MM.1S (cell line): ENCODE data around the gene CHDH.

Source experiments
- EZH2 ChIP-seq: fragments of 300-600 bp; sonication (generic); optimal IDR thresholded peaks from 2 replicates; pipeline ENCODE3; 2017; ENCODE audit warnings: low read depth, mild to moderate bottlenecking, antibody characterized with exemption, low read length, mixed read lengths
- TF ChIP-seq, protein P1 (sequence below): fragments of 300-600 bp; sonication (generic); IDR thresholded peaks from 2 replicates; pipeline ENCODE4 v1.5.1; 2016; ENCODE audit warnings: antibody characterized with exemption, low read length, mixed read lengths

DNA sequence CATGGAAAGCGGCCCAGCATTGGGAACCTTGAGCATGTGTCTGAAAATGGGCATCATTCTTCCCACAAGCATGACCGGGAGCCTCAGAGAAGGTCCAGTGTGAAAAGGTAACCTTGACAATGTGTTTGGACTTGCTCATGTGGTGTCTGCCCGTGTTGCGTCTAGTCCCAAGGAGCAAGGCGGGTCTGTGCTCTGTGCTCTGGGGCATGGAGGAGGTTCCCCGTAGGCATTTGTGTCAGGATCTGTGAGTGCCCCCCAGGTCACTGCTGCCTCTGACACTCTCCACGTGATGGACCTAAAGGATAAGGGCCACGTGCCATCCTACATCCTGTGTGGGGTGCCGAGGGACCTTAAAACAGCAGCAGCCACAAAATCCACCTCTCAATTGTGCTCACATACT, 44.9 kb downstream of the CHDH start:
- TF ChIP-seq, protein P1, sequence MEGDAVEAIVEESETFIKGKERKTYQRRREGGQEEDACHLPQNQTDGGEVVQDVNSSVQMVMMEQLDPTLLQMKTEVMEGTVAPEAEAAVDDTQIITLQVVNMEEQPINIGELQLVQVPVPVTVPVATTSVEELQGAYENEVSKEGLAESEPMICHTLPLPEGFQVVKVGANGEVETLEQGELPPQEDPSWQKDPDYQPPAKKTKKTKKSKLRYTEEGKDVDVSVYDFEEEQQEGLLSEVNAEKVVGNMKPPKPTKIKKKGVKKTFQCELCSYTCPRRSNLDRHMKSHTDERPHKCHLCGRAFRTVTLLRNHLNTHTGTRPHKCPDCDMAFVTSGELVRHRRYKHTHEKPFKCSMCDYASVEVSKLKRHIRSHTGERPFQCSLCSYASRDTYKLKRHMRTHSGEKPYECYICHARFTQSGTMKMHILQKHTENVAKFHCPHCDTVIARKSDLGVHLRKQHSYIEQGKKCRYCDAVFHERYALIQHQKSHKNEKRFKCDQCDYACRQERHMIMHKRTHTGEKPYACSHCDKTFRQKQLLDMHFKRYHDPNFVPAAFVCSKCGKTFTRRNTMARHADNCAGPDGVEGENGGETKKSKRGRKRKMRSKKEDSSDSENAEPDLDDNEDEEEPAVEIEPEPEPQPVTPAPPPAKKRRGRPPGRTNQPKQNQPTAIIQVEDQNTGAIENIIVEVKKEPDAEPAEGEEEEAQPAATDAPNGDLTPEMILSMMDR = no peak
- no peak for TF ChIP-seq EZH2
